Fibroblast of skin of abdomen (primary cell): ENCODE results near the gene C2orf69.

ENCODE experiments used
- DNase-seq: peaks from one replicate; pipeline ENCODE4 v3.0.0-alpha.2; 2013

Gene C2orf69

DNA sequence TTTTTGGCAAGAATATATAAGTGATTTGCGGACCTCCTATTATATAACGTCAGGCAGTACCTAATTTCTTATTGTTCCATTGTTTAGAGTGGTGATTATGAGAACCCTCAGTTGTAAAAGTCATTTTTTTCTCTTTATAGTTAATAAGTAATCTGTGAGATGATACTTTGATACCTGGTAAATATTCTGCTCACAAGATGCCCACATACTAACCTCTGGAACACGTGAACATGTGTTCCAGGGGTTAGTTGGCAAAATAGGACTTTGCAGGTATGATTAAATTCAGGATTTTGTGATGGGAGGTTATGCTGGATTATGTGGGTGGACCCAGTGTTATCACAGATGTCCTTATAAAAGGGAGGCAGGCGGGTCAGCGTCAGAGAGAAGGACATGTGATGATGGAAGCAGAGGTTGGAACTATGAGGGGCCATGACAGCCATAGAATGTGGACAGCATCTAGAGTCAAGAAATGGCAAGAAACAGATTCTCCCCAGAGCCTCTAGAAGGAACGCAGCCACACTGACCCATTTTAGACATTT lies 61.1 kb downstream of the C2orf69 start:
- no peak for DNase-seq

GRCh38 chr2:199973703-199974102 lies 62.6 kb downstream of the C2orf69 start:
- DNase-seq = peak; percentile 67

DNA sequence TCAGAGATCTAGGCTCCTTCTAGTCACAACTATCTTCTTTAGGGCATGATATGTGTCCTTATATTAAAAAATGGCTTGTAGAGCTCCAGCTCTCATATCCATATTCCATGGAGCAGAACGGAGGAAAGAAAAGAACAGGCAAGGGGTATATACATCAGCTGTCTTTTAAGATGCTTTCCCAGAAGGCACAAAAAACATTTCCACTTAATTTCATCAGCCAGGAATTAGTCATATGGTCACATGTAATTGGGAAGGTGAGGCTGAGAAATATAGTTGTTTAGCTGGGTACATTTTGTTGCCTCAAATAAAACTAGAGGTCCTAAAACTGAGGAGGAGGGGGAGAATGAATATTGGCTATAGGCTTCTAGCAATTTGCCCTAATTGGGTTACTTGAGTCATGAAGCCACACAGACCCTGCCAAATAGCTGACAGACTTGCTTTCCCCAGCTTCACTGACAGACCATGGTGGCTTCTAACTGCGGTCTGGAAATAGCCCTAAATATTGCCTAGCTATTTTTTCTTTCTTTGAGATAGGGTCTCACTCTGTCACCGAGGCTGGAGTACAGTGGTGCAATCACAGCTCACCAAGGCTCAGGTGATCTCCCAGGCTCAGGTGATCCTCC lies 64.3 kb downstream of the C2orf69 start:
- DNase-seq = peak; percentile 85
